Stimulated activated CD4-positive, alpha-beta T cell treated with anti-CD3 and anti-CD28 coated beads, Interleukin-2, amount 100 ng/mL, for 4 hours (primary cell): Measurements from ENCODE around the gene NDUFAF5.

ENCODE experiments used
- DNase-seq: peaks from one replicate; pipeline ENCODE4 v3.0.0-alpha.2; 2020; ENCODE audit warnings: low read depth

The NDUFAF5 gene

GRCh38 chr20:13777171-13777601 lies 7.6 kb upstream of the NDUFAF5 start:
- no peak for DNase-seq

- DNase-seq: no peak
Measured at GRCh38 chr20:13778827-13779226, 6.0 kb upstream of the NDUFAF5 start.

GRCh38 chr20:13783528-13783927 lies 1.3 kb upstream of the NDUFAF5 start:
- DNase-seq: no peak

GRCh38 chr20:13784271-13784892 lies 446 bp upstream of the NDUFAF5 start:
- DNase-seq: no peak

- DNase-seq: no peak
Measured at GRCh38 chr20:13786143-13786828, 1.5 kb downstream of the NDUFAF5 start.

- DNase-seq: peak; percentile 17
Measured at GRCh38 chr20:13788167-13788834, 3.5 kb downstream of the NDUFAF5 start.

- no peak for DNase-seq
Measured at GRCh38 chr20:13790708-13791107, 5.9 kb downstream of the NDUFAF5 start.

GRCh38 chr20:13791540-13792459 lies 7.0 kb downstream of the NDUFAF5 start:
- DNase-seq: no peak

- DNase-seq: no peak
Measured at GRCh38 chr20:13793001-13793400, 8.2 kb downstream of the NDUFAF5 start.

GRCh38 chr20:13794667-13795066 lies 9.8 kb downstream of the NDUFAF5 start:
- no peak for DNase-seq

- DNase-seq: no peak
Measured at GRCh38 chr20:13799040-13799439, 14.2 kb downstream of the NDUFAF5 start.

- DNase-seq: no peak
Measured at GRCh38 chr20:13799974-13800373, 15.1 kb downstream of the NDUFAF5 start.

GRCh38 chr20:13800728-13801134 lies 15.9 kb downstream of the NDUFAF5 start:
- no peak for DNase-seq

GRCh38 chr20:13809373-13809772 lies 24.5 kb downstream of the NDUFAF5 start:
- no peak for DNase-seq

GRCh38 chr20:13809855-13810254 lies 25.0 kb downstream of the NDUFAF5 start:
- DNase-seq: no peak

- DNase-seq: no peak
Measured at GRCh38 chr20:13810446-13810845, 25.6 kb downstream of the NDUFAF5 start.

- no peak for DNase-seq
Measured at GRCh38 chr20:13813910-13814309, 29.1 kb downstream of the NDUFAF5 start.

- no peak for DNase-seq
Measured at GRCh38 chr20:13814672-13815071, 29.8 kb downstream of the NDUFAF5 start.

- no peak for DNase-seq
Measured at GRCh38 chr20:13816757-13817156, 31.9 kb downstream of the NDUFAF5 start.

- DNase-seq: no peak
Measured at GRCh38 chr20:13817342-13817741, 32.5 kb downstream of the NDUFAF5 start.

GRCh38 chr20:13819885-13820645 lies 35.2 kb downstream of the NDUFAF5 start:
- no peak for DNase-seq
